T-helper 2 cell treated with Interferon-gamma antibody and Interleukin-4, amounts not matched to agents 5 μg/mL and 100 μg/mL, for 36 hours (primary cell): ENCODE data around the gene EXD3.
A peak's percentile ranks its signal among the peaks of the same experiment; 100 is the strongest.

ENCODE experiments used
- DNase-seq: peaks from one replicate; pipeline ENCODE4 v3.0.0; 2021; ENCODE audit warnings: low spot score
- H3K27ac Mint-ChIP-seq: one replicate; pipeline ENCODE4 v1.8.0; 2021; ENCODE audit warnings: mild to moderate bottlenecking, mixed read lengths
- H3K27me3 Mint-ChIP-seq: one replicate; pipeline ENCODE4 v1.8.0; 2021; ENCODE audit warnings: low read depth, mixed read lengths
- H3K36me3 Mint-ChIP-seq: one replicate; pipeline ENCODE4 v1.8.0; 2021; ENCODE audit warnings: low read depth, mixed read lengths
- H3K4me1 Mint-ChIP-seq: one replicate; pipeline ENCODE4 v1.8.0; 2021; ENCODE audit warnings: low read depth, mixed read lengths
- H3K4me3 Mint-ChIP-seq: one replicate; pipeline ENCODE4 v1.8.0; 2022; ENCODE audit warnings: mild to moderate bottlenecking, moderate library complexity, mixed read lengths
- H3K9me3 Mint-ChIP-seq: one replicate; pipeline ENCODE4 v1.8.0; 2021; ENCODE audit warnings: mixed read lengths

EXD3 gene

GRCh38 chr9:137309368-137310188 lies 113.4 kb downstream of the EXD3 start:
- Mint-ChIP-seq H3K27me3 (no peaks in the 10 kb centered on the region), H3K9me3 (no peaks in the 10 kb centered on the region), H3K4me1 (peaks cover 3% of the 10 kb centered on the region), H3K27ac (no peak overlapping the region), H3K36me3 (no peaks in the 10 kb centered on the region), H3K4me3 (no peak overlapping the region)
- DNase-seq = no peak

GRCh38 chr9:137308057-137308619 lies 114.8 kb downstream of the EXD3 start:
- Mint-ChIP-seq H3K4me1 (peaks cover 3% of the 10 kb centered on the region), H3K27me3 (no peaks in the 10 kb centered on the region), H3K27ac (no peak overlapping the region), H3K9me3 (no peaks in the 10 kb centered on the region), H3K36me3 (no peaks in the 10 kb centered on the region), H3K4me3 (no peak overlapping the region)
- DNase-seq = no peak

GRCh38 chr9:137307255-137308056 lies 115.5 kb downstream of the EXD3 start:
- DNase-seq = no peak
- no peaks in the 10 kb centered on the region for H3K27me3 Mint-ChIP-seq
- H3K36me3 Mint-ChIP-seq = no peaks in the 10 kb centered on the region
- H3K27ac Mint-ChIP-seq = no peak overlapping the region
- no peak overlapping the region for H3K4me3 Mint-ChIP-seq
- no peaks in the 10 kb centered on the region for H3K9me3 Mint-ChIP-seq
- peaks cover 3% of the 10 kb centered on the region for H3K4me1 Mint-ChIP-seq

- Mint-ChIP-seq H3K27ac (no peak overlapping the region), H3K4me3 (no peak overlapping the region), H3K9me3 (no peaks in the 10 kb centered on the region), H3K27me3 (no peaks in the 10 kb centered on the region), H3K36me3 (no peaks in the 10 kb centered on the region), H3K4me1 (peaks cover 3% of the 10 kb centered on the region)
- DNase-seq = no peak
Observed at GRCh38 chr9:137306850-137307254, 116.1 kb downstream of the EXD3 start.

GRCh38 chr9:137306066-137306849 lies 116.7 kb downstream of the EXD3 start:
- DNase-seq = no peak
- Mint-ChIP-seq H3K9me3 (no peaks in the 10 kb centered on the region), H3K27ac (no peak overlapping the region), H3K4me1 (peaks cover 3% of the 10 kb centered on the region), H3K27me3 (peaks cover 3% of the 10 kb centered on the region), H3K36me3 (no peaks in the 10 kb centered on the region), H3K4me3 (no peak overlapping the region)

GRCh38 chr9:137305798-137306065 lies 117.2 kb downstream of the EXD3 start:
- Mint-ChIP-seq H3K27ac (no peak overlapping the region), H3K9me3 (no peaks in the 10 kb centered on the region)
- no peak for DNase-seq

GRCh38 chr9:137305060-137305797 lies 117.7 kb downstream of the EXD3 start:
- Mint-ChIP-seq H3K27ac (no peak overlapping the region), H3K4me1 (peaks cover 5% of the 10 kb centered on the region), H3K9me3 (no peaks in the 10 kb centered on the region), H3K36me3 (no peaks in the 10 kb centered on the region), H3K4me3 (no peak overlapping the region), H3K27me3 (peaks cover 6% of the 10 kb centered on the region)
- peak; percentile 58 for DNase-seq

More at GRCh38 chr9:137305798-137306065, 117.2 kb downstream of the EXD3 start:
- Mint-ChIP-seq H3K27me3 (peaks cover 4% of the 10 kb centered on the region), H3K36me3 (no peaks in the 10 kb centered on the region), H3K4me3 (no peak overlapping the region), H3K4me1 (peaks cover 5% of the 10 kb centered on the region)

GRCh38 chr9:137304383-137305059 lies 118.4 kb downstream of the EXD3 start:
- no peak overlapping the region for H3K27ac Mint-ChIP-seq
- no peak for DNase-seq
- H3K27me3 Mint-ChIP-seq = peaks cover 12% of the 10 kb centered on the region
- H3K36me3 Mint-ChIP-seq = no peaks in the 10 kb centered on the region
- H3K9me3 Mint-ChIP-seq = no peaks in the 10 kb centered on the region
- peaks cover 5% of the 10 kb centered on the region for H3K4me1 Mint-ChIP-seq
- no peak overlapping the region for H3K4me3 Mint-ChIP-seq

GRCh38 chr9:137303893-137304382 lies 119.0 kb downstream of the EXD3 start:
- H3K4me1 Mint-ChIP-seq = peaks cover 5% of the 10 kb centered on the region
- no peaks in the 10 kb centered on the region for H3K36me3 Mint-ChIP-seq
- no peaks in the 10 kb centered on the region for H3K9me3 Mint-ChIP-seq
- no peak overlapping the region for H3K27ac Mint-ChIP-seq
- DNase-seq = no peak
- no peak overlapping the region for H3K4me3 Mint-ChIP-seq
- peaks cover 16% of the 10 kb centered on the region for H3K27me3 Mint-ChIP-seq

GRCh38 chr9:137303151-137303892 lies 119.6 kb downstream of the EXD3 start:
- H3K4me3 Mint-ChIP-seq = no peak overlapping the region
- DNase-seq = no peak
- H3K27ac Mint-ChIP-seq = no peak overlapping the region
- H3K27me3 Mint-ChIP-seq = peaks cover 21% of the 10 kb centered on the region
- peaks cover 5% of the 10 kb centered on the region for H3K4me1 Mint-ChIP-seq
- H3K9me3 Mint-ChIP-seq = no peaks in the 10 kb centered on the region
- no peaks in the 10 kb centered on the region for H3K36me3 Mint-ChIP-seq

- peaks cover 5% of the 10 kb centered on the region for H3K4me1 Mint-ChIP-seq
- H3K27me3 Mint-ChIP-seq = peaks cover 24% of the 10 kb centered on the region
- DNase-seq = no peak
- H3K27ac Mint-ChIP-seq = no peak overlapping the region
- no peaks in the 10 kb centered on the region for H3K36me3 Mint-ChIP-seq
- H3K9me3 Mint-ChIP-seq = no peaks in the 10 kb centered on the region
- H3K4me3 Mint-ChIP-seq = no peak overlapping the region
Observed at GRCh38 chr9:137302449-137303150, 120.4 kb downstream of the EXD3 start.

GRCh38 chr9:137302118-137302448 lies 120.9 kb downstream of the EXD3 start, which contains the start of gene NRARP:
TSS of gene NRARP (minus strand) at chr9:137302271. CDS start at chr9:137301928, 343 bp downstream.
- peaks cover 28% of the 10 kb centered on the region for H3K27me3 Mint-ChIP-seq
- H3K4me3 Mint-ChIP-seq = peak within 1 kb of the TSS; percentile 65
- no peaks in the 10 kb centered on the region for H3K36me3 Mint-ChIP-seq
- H3K4me1 Mint-ChIP-seq = peaks cover 5% of the 10 kb centered on the region
- H3K9me3 Mint-ChIP-seq = no peaks in the 10 kb centered on the region
- peak; percentile 92 for DNase-seq
- no peak within 1 kb of the TSS for H3K27ac Mint-ChIP-seq
